ENCODE measurements around the gene CASS4.

DNA sequence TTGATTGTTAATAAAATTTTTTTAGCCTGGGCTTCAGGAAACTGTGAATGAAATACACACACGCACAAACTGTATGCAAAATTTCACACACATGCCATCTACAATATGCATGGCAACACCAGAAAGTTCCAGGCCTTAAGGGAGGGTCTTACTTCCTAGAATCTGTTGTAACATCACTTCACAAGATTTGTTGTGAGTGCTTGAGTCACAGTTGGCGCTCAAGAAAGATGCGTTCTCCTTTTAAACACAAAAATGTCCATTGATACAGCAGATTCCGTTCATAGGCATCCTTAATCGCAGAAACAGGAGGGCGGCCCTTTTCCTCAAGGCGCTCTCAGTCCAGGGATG is 55.9 kb downstream of the CASS4 start:
- TF ChIP-seq, protein P1, sequence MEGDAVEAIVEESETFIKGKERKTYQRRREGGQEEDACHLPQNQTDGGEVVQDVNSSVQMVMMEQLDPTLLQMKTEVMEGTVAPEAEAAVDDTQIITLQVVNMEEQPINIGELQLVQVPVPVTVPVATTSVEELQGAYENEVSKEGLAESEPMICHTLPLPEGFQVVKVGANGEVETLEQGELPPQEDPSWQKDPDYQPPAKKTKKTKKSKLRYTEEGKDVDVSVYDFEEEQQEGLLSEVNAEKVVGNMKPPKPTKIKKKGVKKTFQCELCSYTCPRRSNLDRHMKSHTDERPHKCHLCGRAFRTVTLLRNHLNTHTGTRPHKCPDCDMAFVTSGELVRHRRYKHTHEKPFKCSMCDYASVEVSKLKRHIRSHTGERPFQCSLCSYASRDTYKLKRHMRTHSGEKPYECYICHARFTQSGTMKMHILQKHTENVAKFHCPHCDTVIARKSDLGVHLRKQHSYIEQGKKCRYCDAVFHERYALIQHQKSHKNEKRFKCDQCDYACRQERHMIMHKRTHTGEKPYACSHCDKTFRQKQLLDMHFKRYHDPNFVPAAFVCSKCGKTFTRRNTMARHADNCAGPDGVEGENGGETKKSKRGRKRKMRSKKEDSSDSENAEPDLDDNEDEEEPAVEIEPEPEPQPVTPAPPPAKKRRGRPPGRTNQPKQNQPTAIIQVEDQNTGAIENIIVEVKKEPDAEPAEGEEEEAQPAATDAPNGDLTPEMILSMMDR (conservative IDR thresholded peaks at IDR 0.05; ENCODE audit: low read length) = no peak
- no peak for TF ChIP-seq EZH2phosphoT487 (IDR thresholded peaks at IDR 0.05; ENCODE audit: borderline replicate concordance, low read depth, low read length)
